ENCODE data around the gene NBAS. TPM values are rescaled to one million over a fixed set of nuclear protein-coding genes. Genes with fewer than 3 reads are reported as not detected.

NBAS gene
- total RNA-seq, 1 experiment from 2014 or later = 32.5 TPM

DNA sequence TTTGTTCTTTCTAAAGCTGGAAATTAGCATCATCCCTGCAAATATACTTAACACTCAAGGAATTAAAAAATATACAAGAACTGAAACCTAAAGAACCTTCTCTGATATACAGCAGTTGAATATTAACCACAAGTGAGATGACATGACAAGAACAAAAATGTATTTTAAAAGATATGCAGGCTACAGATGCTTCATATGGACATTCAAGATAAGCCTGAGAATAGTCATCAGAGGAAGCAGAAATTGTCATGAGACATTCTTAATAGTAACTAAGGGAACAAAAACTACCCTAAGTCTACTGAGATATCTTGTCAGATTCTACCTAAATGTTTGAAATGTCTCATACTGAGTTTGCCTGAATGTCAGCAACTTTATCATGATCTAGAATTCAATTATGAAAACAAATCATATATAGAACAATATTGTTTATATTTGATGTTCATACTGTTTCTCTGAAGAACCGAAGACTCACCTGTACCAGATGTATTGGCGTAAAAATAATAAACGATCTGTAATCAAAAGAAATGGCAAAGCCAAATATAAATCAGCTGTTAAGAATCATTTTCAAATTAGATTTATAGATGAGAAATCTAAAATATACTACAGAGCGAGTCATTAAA is 4.7 kb downstream of the NBAS start:
- Mint-ChIP-seq H3K4me3 (no peak overlapping the region), H3K27ac (no peak overlapping the region), H3K27me3 (ENCODE audit: low read depth) (no peaks in the 10 kb centered on the region), H3K9me3 (no peaks in the 10 kb centered on the region), H3K36me3 (ENCODE audit: insufficient read depth in 1 of 3, low read depth in 3 of 3) (peaks cover 0 to 9% (median 0%) of the 10 kb centered on the region in 3 experiments; a peak in 2 of 7 replicates), H3K4me1 (peaks cover 8 to 9% of the 10 kb centered on the region in 2 experiments)
- H3K18ac ChIP-seq (ENCODE audit: insufficient read length, low read depth, low read length) = no peak overlapping the region
- H3K9me3 ChIP-seq (ENCODE audit: control insufficient read depth, low read depth, low read length) = no peaks in the 10 kb centered on the region
- no peak overlapping the region for H3K4me2 ChIP-seq (ENCODE audit: insufficient read depth, insufficient read length, low read length)
- TF ChIP-seq, protein P1, sequence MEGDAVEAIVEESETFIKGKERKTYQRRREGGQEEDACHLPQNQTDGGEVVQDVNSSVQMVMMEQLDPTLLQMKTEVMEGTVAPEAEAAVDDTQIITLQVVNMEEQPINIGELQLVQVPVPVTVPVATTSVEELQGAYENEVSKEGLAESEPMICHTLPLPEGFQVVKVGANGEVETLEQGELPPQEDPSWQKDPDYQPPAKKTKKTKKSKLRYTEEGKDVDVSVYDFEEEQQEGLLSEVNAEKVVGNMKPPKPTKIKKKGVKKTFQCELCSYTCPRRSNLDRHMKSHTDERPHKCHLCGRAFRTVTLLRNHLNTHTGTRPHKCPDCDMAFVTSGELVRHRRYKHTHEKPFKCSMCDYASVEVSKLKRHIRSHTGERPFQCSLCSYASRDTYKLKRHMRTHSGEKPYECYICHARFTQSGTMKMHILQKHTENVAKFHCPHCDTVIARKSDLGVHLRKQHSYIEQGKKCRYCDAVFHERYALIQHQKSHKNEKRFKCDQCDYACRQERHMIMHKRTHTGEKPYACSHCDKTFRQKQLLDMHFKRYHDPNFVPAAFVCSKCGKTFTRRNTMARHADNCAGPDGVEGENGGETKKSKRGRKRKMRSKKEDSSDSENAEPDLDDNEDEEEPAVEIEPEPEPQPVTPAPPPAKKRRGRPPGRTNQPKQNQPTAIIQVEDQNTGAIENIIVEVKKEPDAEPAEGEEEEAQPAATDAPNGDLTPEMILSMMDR (conservative IDR thresholded peaks at IDR 0.05) = no peak
- no peak overlapping the region for H3K9ac ChIP-seq (ENCODE audit: extremely low read depth, insufficient read length, low read length)
- H3K23me2 ChIP-seq (ENCODE audit: insufficient read length, low read depth, low read length, poor library complexity, severe bottlenecking) = peaks cover 10% of the 10 kb centered on the region
- no peak overlapping the region for H3K14ac ChIP-seq (ENCODE audit: insufficient read depth, low read length)
- H4K91ac ChIP-seq (ENCODE audit: insufficient read length, low read depth, low read length) = no peak overlapping the region
- H4K5ac ChIP-seq (ENCODE audit: insufficient read length, low read depth, low read length) = no peak overlapping the region
- H2BK12ac ChIP-seq (ENCODE audit: insufficient read length, low read depth, low read length) = no peak overlapping the region
- no peak overlapping the region for H3T11ph ChIP-seq (ENCODE audit: low read length)
- no peak overlapping the region for H4K8ac ChIP-seq (replicated peaks; ENCODE audit: insufficient read length, low read depth, low read length)
- no peak overlapping the region for H3K4ac ChIP-seq (ENCODE audit: low read depth, low read length)
- H3K4me1 ChIP-seq (ENCODE audit: insufficient read depth, low read length) = 0 out of 2 replicates have a peak, but pooled peaks cover 3% of the 10 kb centered on the region
- no peaks in the 10 kb centered on the region for H4K20me1 ChIP-seq (ENCODE audit: control insufficient read depth, insufficient read depth, insufficient read length)
- no peaks in the 10 kb centered on the region; the same call in 1 of the 2 replicates for H3K79me2 ChIP-seq (ENCODE audit: insufficient read depth, low read length)
- H2AK5ac ChIP-seq (ENCODE audit: insufficient read length, low read length) = no peak overlapping the region
- H2BK20ac ChIP-seq (ENCODE audit: low read depth, low read length, poor library complexity, severe bottlenecking) = no peak overlapping the region
- H3K27me3 ChIP-seq (ENCODE audit: insufficient read depth, low read length) = no peaks in the 10 kb centered on the region
- no peak overlapping the region for H3K56ac ChIP-seq (ENCODE audit: insufficient read length, low read depth, low read length)
- H2BK5ac ChIP-seq (ENCODE audit: insufficient read length, low read length) = no peak overlapping the region
- peaks cover 6% of the 10 kb centered on the region for H3K79me1 ChIP-seq (ENCODE audit: insufficient read depth, low read depth, low read length, poor library complexity, severe bottlenecking)
- no peak overlapping the region for H3K27ac ChIP-seq (ENCODE audit: insufficient read length, low read depth, low read length)
- no peak overlapping the region for H2BK15ac ChIP-seq (ENCODE audit: low read depth, low read length)
- H2BK120ac ChIP-seq (ENCODE audit: low read depth, low read length, poor library complexity, severe bottlenecking) = no peak overlapping the region
- DNase-seq = no peak
- no peak overlapping the region for H3K23ac ChIP-seq (ENCODE audit: insufficient read length, low read depth, low read length)
- no CpG with 5 or more reads among the region's 4 CpGs for WGBS (ENCODE audit: extremely low coverage, insufficient read length, low lambda C conversion rate)
- no peak overlapping the region for H2AFZ ChIP-seq (ENCODE audit: low read length)
